Activated naive CD8-positive, alpha-beta T cell treated with anti-CD3 and anti-CD28 coated beads, Interleukin-2, amount 50 U/mL, for 16 hours (primary cell): ENCODE results near the gene ID2.

Experiments used
- DNase-seq: peaks from one replicate; pipeline ENCODE4 v3.0.0-alpha.2; 2020; ENCODE audit warnings: low read depth, low spot score

ID2 gene

GRCh38 chr2:8647462-8647857 lies 34.4 kb upstream of the ID2 start:
- no peak for DNase-seq

GRCh38 chr2:8648441-8649213 lies 33.2 kb upstream of the ID2 start:
- no peak for DNase-seq

- no peak for DNase-seq
Measured at GRCh38 chr2:8649718-8650117, 32.1 kb upstream of the ID2 start.

GRCh38 chr2:8650256-8650655 lies 31.6 kb upstream of the ID2 start:
- no peak for DNase-seq

GRCh38 chr2:8652774-8653426 lies 29.0 kb upstream of the ID2 start:
- no peak for DNase-seq

GRCh38 chr2:8653485-8653884 lies 28.4 kb upstream of the ID2 start:
- no peak for DNase-seq

- DNase-seq = no peak
Measured at GRCh38 chr2:8654041-8654440, 27.8 kb upstream of the ID2 start.

- DNase-seq = no peak
Measured at GRCh38 chr2:8654483-8654882, 27.4 kb upstream of the ID2 start.

- DNase-seq = no peak
Measured at GRCh38 chr2:8656160-8656641, 25.7 kb upstream of the ID2 start.

- no peak for DNase-seq
Measured at GRCh38 chr2:8656811-8657210, 25.0 kb upstream of the ID2 start.

GRCh38 chr2:8657423-8658062 lies 24.3 kb upstream of the ID2 start:
- no peak for DNase-seq

GRCh38 chr2:8658064-8658862 lies 23.6 kb upstream of the ID2 start:
- DNase-seq = no peak

GRCh38 chr2:8659092-8659734 lies 22.6 kb upstream of the ID2 start:
- no peak for DNase-seq

GRCh38 chr2:8659735-8660492 lies 21.9 kb upstream of the ID2 start:
- no peak for DNase-seq

GRCh38 chr2:8661235-8661634 lies 20.6 kb upstream of the ID2 start:
- DNase-seq = no peak

- no peak for DNase-seq
Measured at GRCh38 chr2:8661736-8662135, 20.1 kb upstream of the ID2 start.

- no peak for DNase-seq
Measured at GRCh38 chr2:8662239-8662879, 19.5 kb upstream of the ID2 start.

GRCh38 chr2:8663997-8664396 lies 17.9 kb upstream of the ID2 start:
- DNase-seq = no peak

GRCh38 chr2:8666581-8666980 lies 15.3 kb upstream of the ID2 start:
- no peak for DNase-seq

- no peak for DNase-seq
Measured at GRCh38 chr2:8667896-8668512, 13.9 kb upstream of the ID2 start.
